ENCODE data around the gene FUNDC2. TPM values are rescaled to one million over a fixed set of nuclear protein-coding genes. Genes with fewer than 3 reads are reported as not detected.

FUNDC2 gene
- total RNA-seq, 1 experiment from 2014 or later, result 102 TPM

- no peak for DNase-seq (ENCODE audit: low spot score)
Measured at GRCh38 chrX:155023907-155024833, 2.5 kb upstream of the FUNDC2 start.

- DNase-seq (ENCODE audit: low spot score), result no peak
Measured at GRCh38 chrX:155026420-155026726, 271 bp upstream of the FUNDC2 start.

GRCh38 chrX:155027509-155028066 is 944 bp downstream of the FUNDC2 start:
- DNase-seq (ENCODE audit: low spot score), result peak; percentile 55

GRCh38 chrX:155028129-155028528 is 1.5 kb downstream of the FUNDC2 start:
- peak; percentile 6 for DNase-seq (ENCODE audit: low spot score)

GRCh38 chrX:155028877-155029291 is 2.2 kb downstream of the FUNDC2 start:
- DNase-seq (ENCODE audit: low spot score), result no peak

GRCh38 chrX:155031657-155032056 is 5.0 kb downstream of the FUNDC2 start:
- DNase-seq (ENCODE audit: low spot score), result no peak

- no peak for DNase-seq (ENCODE audit: low spot score)
Measured at GRCh38 chrX:155035688-155036087, 9.0 kb downstream of the FUNDC2 start.

GRCh38 chrX:155046129-155046810 is 19.6 kb downstream of the FUNDC2 start:
- DNase-seq (ENCODE audit: low spot score), result no peak

GRCh38 chrX:155046811-155047528 is 20.3 kb downstream of the FUNDC2 start:
- DNase-seq (ENCODE audit: low spot score), result no peak

- peak; percentile 46 for DNase-seq (ENCODE audit: low spot score)
Measured at GRCh38 chrX:155048977-155049619, 22.5 kb downstream of the FUNDC2 start.

GRCh38 chrX:155052738-155053498 is 26.3 kb downstream of the FUNDC2 start:
- no peak for DNase-seq (ENCODE audit: low spot score)

GRCh38 chrX:155053656-155054055 is 27.0 kb downstream of the FUNDC2 start:
- no peak for DNase-seq (ENCODE audit: low spot score)

- DNase-seq (ENCODE audit: low spot score), result no peak
Measured at GRCh38 chrX:155054255-155054654, 27.6 kb downstream of the FUNDC2 start.

- DNase-seq (ENCODE audit: low spot score), result no peak
Measured at GRCh38 chrX:155055494-155055893, 28.9 kb downstream of the FUNDC2 start.

GRCh38 chrX:155056471-155056870 is 29.8 kb downstream of the FUNDC2 start:
- DNase-seq (ENCODE audit: low spot score), result no peak

- DNase-seq (ENCODE audit: low spot score), result peak; percentile 80
Measured at GRCh38 chrX:155056877-155057792, 30.5 kb downstream of the FUNDC2 start.

GRCh38 chrX:155061760-155062159 is 35.1 kb downstream of the FUNDC2 start:
- DNase-seq (ENCODE audit: low spot score), result no peak

GRCh38 chrX:155065035-155065734 is 38.5 kb downstream of the FUNDC2 start:
- peak; percentile 78 for DNase-seq (ENCODE audit: low spot score)

- DNase-seq (ENCODE audit: low spot score), result peak; percentile 91
Measured at GRCh38 chrX:155068165-155068564, 41.5 kb downstream of the FUNDC2 start.
